Ovary (tissue), 9 donors: ENCODE measurements around the gene ZNF107. TPM values are rescaled to one million over a fixed set of nuclear protein-coding genes. Genes with fewer than 3 reads are reported as not detected.

Experiments
- microRNA-seq, 3 donors: library from miRNA; unstranded; fragments of <30 nt; microRNA quantifications; one replicate each; pipeline versions ENCODE4 to v1.2.0, GENCODE V29; 2019 to 2020
- polyA plus RNA-seq, 2 donors: library from polyadenylated mRNA; stranded (reverse); fragments of 200-250 nt in 1 of 2; fragments of 350-450 nt in 1 of 2; fragmentation: Illumina TruSeq in 1 of 2; extraction: RNeasy Lipid Tissue Mini Kit (QIAGEN cat#74804) in 1 of 2; gene quantifications; one replicate each; pipeline ENCODE4 v1.2.3, GENCODE V29; 2013 to 2014
- small RNA-seq: library from RNA; depleted of rRNA; stranded (forward); fragments of <200 nt; gene quantifications from one replicate; pipeline ENCODE3, GENCODE V24; 2016
- total RNA-seq, 7 donors: library from RNA; depleted of rRNA in 2 of 7; stranded (reverse); fragments of >200 nt in 2 of 7; fragmentation: NEBNext Ultra II Directional in 3 of 7; extraction: Animal tissue kit (Norgen Biotek cat#: 25700) in 3 of 7; gene quantifications; one replicate each; pipeline versions ENCODE4 v1.1.0 to v1.2.4, GENCODE V29; 2016 to 2023
- donor health status: DM: no; HTN: no; CAD: no; lungs with moderate emphysema.
- donor health status: DM: no; HTN: no; CAD: no.
- donor health status: Bipolar disorder and iron deficiency.
- donor health status: DM: yes; HTN: yes; CAD: no.
- donor health status: DM: no; HTN: no; CAD: no.
- donor health status: DM: yes; HTN: yes; CAD: no.

ZNF107 gene
- total and polyA plus RNA-seq, 9 donors: 2.8 to 10.3 (median 6.4) TPM

Small RNAs within 50 kb of the gene (microRNA-seq; reads per million reads assigned to microRNA genes)
- 0 reads per million in 3 donors for gene MIR6839

Small RNAs within 50 kb of the gene (small RNA-seq; reads per million reads assigned to genes)
- gene MIR6839: not detected

Other genes starting within 250 kb of the ZNF107 start
- 10 to 100 TPM; 16.5 to 34.1 (median 25.3) TPM for gene ZNF680, start 103.1 kb upstream of the ZNF107 start, total RNA-seq
- gene ZNF680, start 103.1 kb upstream of the ZNF107 start, polyA plus RNA-seq: 10 to 100 TPM; 10.0 to 11.1 TPM
- 10 to 100 TPM in 4 of 7 donors, 1 to 10 TPM in 3; 6.4 to 14.1 (median 10.7) TPM for gene ZNF138, start 128.3 kb downstream of the ZNF107 start, total RNA-seq
- 1 to 10 TPM; 5.3 to 9.3 TPM for gene ZNF138, start 128.3 kb downstream of the ZNF107 start, polyA plus RNA-seq
- 10 to 100 TPM in 1 of 7 donors, 1 to 10 TPM in 6; 4.4 to 13.0 (median 7.3) TPM for gene ZNF273, start 237.1 kb downstream of the ZNF107 start, total RNA-seq
- gene ZNF273, start 237.1 kb downstream of the ZNF107 start, polyA plus RNA-seq: 1 to 10 TPM; 4.8 to 5.2 TPM